Mesenchymal stem cell (in vitro differentiated cells and primary cell): ENCODE results near the gene LINGO3.

Experiments
- DNase-seq: peaks from one replicate; pipeline ENCODE4 v3.0.0-alpha.2; 2013
- H2AFZ ChIP-seq: one replicate; pipeline ENCODE4 v1.6.1; 2013; ENCODE audit warnings: low read depth, mild to moderate bottlenecking, control low read depth, inconsistent platforms, low read length, moderate library complexity
- H2AK5ac ChIP-seq: 2 replicates; pipeline ENCODE4 v1.6.1; 2013; ENCODE audit warnings: low read length, moderate library complexity, mild to moderate bottlenecking, inconsistent platforms; ENCODE audit not compliant: severe bottlenecking
- H2BK120ac ChIP-seq: one replicate; pipeline ENCODE4 v1.6.1; 2013; ENCODE audit warnings: low read depth, mild to moderate bottlenecking, inconsistent platforms, low read length, moderate library complexity
- H2BK12ac ChIP-seq, 2 experiments: one replicate each; pipeline ENCODE4 v1.6.1; 2013; ENCODE audit warnings: inconsistent platforms in 2 of 2, low read length in 2 of 2, mild to moderate bottlenecking in 2 of 2, moderate library complexity in 2 of 2, control low read depth in 1 of 2
- H2BK15ac ChIP-seq: one replicate; pipeline ENCODE4 v1.6.1; 2013; ENCODE audit warnings: mild to moderate bottlenecking, low read depth, inconsistent platforms; ENCODE audit not compliant: poor library complexity, severe bottlenecking
- H2BK5ac ChIP-seq: 2 replicates; pipeline ENCODE4 v1.6.1; 2013; ENCODE audit warnings: low read depth, mild to moderate bottlenecking, low read length, control low read depth, inconsistent platforms; ENCODE audit not compliant: poor library complexity, severe bottlenecking
- H3K14ac ChIP-seq, 2 experiments: one replicate each; pipeline ENCODE4 v1.6.1; 2013; ENCODE audit warnings: inconsistent platforms in 2 of 2, low read length in 2 of 2, control low read depth in 1 of 2, mild to moderate bottlenecking in 1 of 2, moderate library complexity in 1 of 2
- H3K18ac ChIP-seq, 2 experiments: one replicate each; pipeline ENCODE4 v1.6.1; 2013; ENCODE audit warnings: inconsistent platforms in 2 of 2, low read length in 2 of 2, control low read depth in 1 of 2, low read depth in 1 of 2, mild to moderate bottlenecking in 1 of 2
- H3K23ac ChIP-seq, 2 experiments: one replicate each; pipeline ENCODE4 v1.6.1; 2013; ENCODE audit warnings: inconsistent platforms in 2 of 2, low read length in 2 of 2, mild to moderate bottlenecking in 2 of 2, moderate library complexity in 2 of 2, control low read depth in 1 of 2
- H3K27ac ChIP-seq: 2 replicates; pipeline ENCODE4 v1.5.1; 2013; ENCODE audit warnings: mild to moderate bottlenecking, moderate library complexity, low read length, control low read depth, inconsistent platforms; ENCODE audit not compliant: poor library complexity, severe bottlenecking
- H3K27me3 ChIP-seq, 2 experiments: 2 replicates each; pipeline versions ENCODE4 v1.6.1 to v1.7.0; 2013; ENCODE audit warnings: low read length in 2 of 2, mild to moderate bottlenecking in 2 of 2, moderate library complexity in 2 of 2, control low read depth in 1 of 2, inconsistent platforms in 1 of 2; ENCODE audit not compliant: control insufficient read depth in 1 of 2, insufficient read depth in 1 of 2
- H3K36me3 ChIP-seq, 2 experiments: 2 replicates each; pipeline versions ENCODE4 v1.6.1 to v1.7.0; 2013; ENCODE audit warnings: low read length in 2 of 2, control low read depth in 1 of 2, inconsistent platforms in 1 of 2, low read depth in 1 of 2, mild to moderate bottlenecking in 1 of 2; ENCODE audit not compliant: insufficient read depth in 2 of 2, control insufficient read depth in 1 of 2
- H3K4ac ChIP-seq, 2 experiments: one replicate each; pipeline ENCODE4 v1.6.1; 2013; ENCODE audit warnings: inconsistent platforms in 2 of 2, low read length in 2 of 2, mild to moderate bottlenecking in 2 of 2, moderate library complexity in 2 of 2, control low read depth in 1 of 2, low read depth in 1 of 2
- H3K4me1 ChIP-seq: 2 replicates; pipeline ENCODE4 v1.6.1; 2013; ENCODE audit warnings: low read depth, low read length, control low read depth; ENCODE audit not compliant: control insufficient read depth, insufficient read depth
- H3K4me2 ChIP-seq: 2 replicates; pipeline ENCODE4 v1.6.1; 2013; ENCODE audit warnings: low read length, mild to moderate bottlenecking, inconsistent platforms; ENCODE audit not compliant: poor library complexity, severe bottlenecking
- H3K4me3 ChIP-seq, 2 experiments: 2 replicates each; pipeline versions ENCODE4 v1.5.1 to v1.7.0; 2013; ENCODE audit warnings: low read length in 2 of 2, mild to moderate bottlenecking in 2 of 2, control low read depth in 1 of 2, low read depth in 1 of 2; ENCODE audit not compliant: insufficient read depth in 1 of 2
- H3K79me1 ChIP-seq: replicated peaks from 2 replicates; pipeline ENCODE4 v1.6.1; 2013; ENCODE audit warnings: mild to moderate bottlenecking, control low read depth, low read length, inconsistent platforms; ENCODE audit not compliant: poor library complexity, severe bottlenecking
- H3K9ac ChIP-seq: 2 replicates; pipeline ENCODE4 v1.7.0; 2013; ENCODE audit warnings: mild to moderate bottlenecking, low read length, moderate library complexity
- H3K9me3 ChIP-seq: 2 replicates; pipeline ENCODE4 v1.7.0; 2013; ENCODE audit warnings: mild to moderate bottlenecking, low read length; ENCODE audit not compliant: control insufficient read depth
- H4K8ac ChIP-seq: one replicate; pipeline ENCODE4 v1.6.1; 2013; ENCODE audit warnings: inconsistent platforms, mild to moderate bottlenecking, low read length, moderate library complexity
- H4K91ac ChIP-seq: one replicate; pipeline ENCODE4 v1.6.1; 2013; ENCODE audit warnings: mild to moderate bottlenecking, low read length, inconsistent platforms
- WGBS: methylation state at CpG from one replicate; pipeline ENCODE4 v1.1.7; 2013; ENCODE audit warnings: mixed read lengths; 5-methylcytosine and 5-hydroxymethylcytosine counted together

The LINGO3 gene

GRCh38 chr19:2338751-2339643 is 31.0 kb upstream of the LINGO3 start:
- Histone ChIP-seq H2AFZ (no peak overlapping the region), H3K27ac (no peak overlapping the region)

GRCh38 chr19:2338055-2338615 is 30.2 kb upstream of the LINGO3 start:
- Histone ChIP-seq H3K4me2 (no peak overlapping the region), H3K36me3 (peaks cover 11 to 82% of the 10 kb centered on the region in 2 experiments), H3K4me3 (no peak overlapping the region), H3K27ac (no peak overlapping the region), H2BK12ac (no peak overlapping the region), H3K23ac (no peak overlapping the region), H3K79me1 (peaks cover 49% of the 10 kb centered on the region), H3K9ac (no peak overlapping the region), H3K14ac (no peak overlapping the region), H2AK5ac (no peak overlapping the region), H2BK120ac (no peak overlapping the region), H2BK15ac (no peak overlapping the region), H4K8ac (no peak overlapping the region), H2BK5ac (no peak overlapping the region), H3K18ac (no peak overlapping the region), H3K9me3 (no peaks in the 10 kb centered on the region), H3K4me1 (peaks cover 26% of the 10 kb centered on the region), H2AFZ (no peak overlapping the region), H4K91ac (no peak overlapping the region), H3K4ac (no peak overlapping the region), H3K27me3 (no peaks in the 10 kb centered on the region)
- DNase-seq = no peak
- 97% methylated on average over 21 of the region's 21 CpGs for WGBS

More at GRCh38 chr19:2338751-2339643, 31.0 kb upstream of the LINGO3 start:
- H3K18ac ChIP-seq = no peak overlapping the region
- H3K14ac ChIP-seq = no peak overlapping the region
- no peak overlapping the region for H3K4me3 ChIP-seq
- peaks cover 11 to 81% of the 10 kb centered on the region in 2 experiments for H3K36me3 ChIP-seq
- peaks cover 40% of the 10 kb centered on the region for H3K79me1 ChIP-seq
- DNase-seq = no peak
- H2BK12ac ChIP-seq = no peak overlapping the region
- no peak overlapping the region for H2BK5ac ChIP-seq
- no peaks in the 10 kb centered on the region for H3K27me3 ChIP-seq
- no peak overlapping the region for H3K4me2 ChIP-seq
- no peak overlapping the region for H3K4ac ChIP-seq
- H2BK15ac ChIP-seq = no peak overlapping the region
- no peaks in the 10 kb centered on the region for H3K9me3 ChIP-seq
- WGBS = 96% methylated on average over 54 of the region's 54 CpGs
- H4K91ac ChIP-seq = no peak overlapping the region
- H3K9ac ChIP-seq = no peak overlapping the region
- no peak overlapping the region for H2BK120ac ChIP-seq
- H3K4me1 ChIP-seq = peaks cover 18% of the 10 kb centered on the region
- H4K8ac ChIP-seq = no peak overlapping the region
- no peak overlapping the region for H2AK5ac ChIP-seq
- H3K23ac ChIP-seq = no peak overlapping the region

GRCh38 chr19:2337329-2337707 is 29.4 kb upstream of the LINGO3 start:
- no peaks in the 10 kb centered on the region for H3K9me3 ChIP-seq
- no peak overlapping the region for H3K4me2 ChIP-seq
- no peak overlapping the region for H3K14ac ChIP-seq
- no peak overlapping the region for H3K23ac ChIP-seq
- no peak overlapping the region for H3K4me3 ChIP-seq
- H2AK5ac ChIP-seq = no peak overlapping the region
- H4K91ac ChIP-seq = no peak overlapping the region
- H3K18ac ChIP-seq = no peak overlapping the region
- H3K36me3 ChIP-seq = peaks cover 11 to 76% of the 10 kb centered on the region in 2 experiments
- no peak overlapping the region for H2AFZ ChIP-seq
- H3K79me1 ChIP-seq = peaks cover 50% of the 10 kb centered on the region
- H3K27me3 ChIP-seq = no peaks in the 10 kb centered on the region
- no peak overlapping the region for H3K4ac ChIP-seq
- peak; percentile 53 for DNase-seq
- no peak overlapping the region for H4K8ac ChIP-seq
- WGBS = 68% methylated on average over 19 of the region's 19 CpGs
- no peak overlapping the region for H2BK15ac ChIP-seq
- H3K9ac ChIP-seq = peak overlapping the region; percentile 32
- no peak overlapping the region for H2BK5ac ChIP-seq
- H3K4me1 ChIP-seq = peaks cover 31% of the 10 kb centered on the region
- H3K27ac ChIP-seq = no peak overlapping the region
- H2BK120ac ChIP-seq = no peak overlapping the region
- no peak overlapping the region for H2BK12ac ChIP-seq

GRCh38 chr19:2336528-2337328 is 28.8 kb upstream of the LINGO3 start:
- no peak overlapping the region for H3K27ac ChIP-seq
- H2BK12ac ChIP-seq = no peak overlapping the region
- no peak overlapping the region for H4K91ac ChIP-seq
- H3K4me3 ChIP-seq = no peak overlapping the region
- no peak overlapping the region for H3K18ac ChIP-seq
- H3K4ac ChIP-seq = no peak overlapping the region
- no peaks in the 10 kb centered on the region for H3K27me3 ChIP-seq
- over 99% methylated on average over 33 of the region's 33 CpGs for WGBS
- H3K4me2 ChIP-seq = no peak overlapping the region
- no peak overlapping the region for H2AK5ac ChIP-seq
- no peak overlapping the region for H2BK5ac ChIP-seq
- peaks cover 10 to 75% of the 10 kb centered on the region in 2 experiments for H3K36me3 ChIP-seq
- H3K79me1 ChIP-seq = peaks cover 56% of the 10 kb centered on the region
- H3K14ac ChIP-seq = peak overlapping the region in 1 of 2 experiments; percentile 23
- no peak overlapping the region for H2AFZ ChIP-seq
- H3K9me3 ChIP-seq = no peaks in the 10 kb centered on the region
- H4K8ac ChIP-seq = no peak overlapping the region
- peaks cover 35% of the 10 kb centered on the region for H3K4me1 ChIP-seq
- H3K23ac ChIP-seq = no peak overlapping the region
- no peak overlapping the region for H3K9ac ChIP-seq
- H2BK15ac ChIP-seq = no peak overlapping the region
- no peak overlapping the region for H2BK120ac ChIP-seq
- no peak for DNase-seq
